GM19193 (cell line): Measurements from ENCODE around the gene SCN3A.

Experiments used
- POLR2A ChIP-seq: IDR thresholded peaks from 4 replicates; pipeline ENCODE4 v1.6.1; 2011; ENCODE audit not compliant: insufficient read depth, insufficient read length; ENCODE audit errors: extremely low read depth

The SCN3A gene

GRCh38 chr2:165147186-165148045 lies 56.4 kb downstream of the SCN3A start:
- TF ChIP-seq POLR2A = no peak

DNA sequence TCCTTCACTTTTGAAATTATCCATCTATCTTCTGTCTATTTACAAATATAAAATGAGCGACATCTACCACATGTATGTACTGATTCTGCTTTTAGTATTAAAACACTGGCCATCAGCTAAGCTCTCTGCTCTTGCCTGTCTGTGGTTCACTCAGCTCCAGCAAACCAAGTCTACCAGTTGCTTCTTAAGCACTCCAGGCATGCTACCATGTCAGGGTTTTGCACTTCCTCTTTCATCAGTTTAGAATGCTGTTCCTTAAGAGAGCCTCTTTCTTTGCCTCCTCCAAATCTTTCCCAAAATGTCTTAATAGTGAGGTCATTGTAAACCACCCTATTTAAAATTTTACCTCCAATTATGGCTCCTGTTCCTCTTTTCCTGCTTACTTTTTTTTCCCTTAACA lies 59.5 kb downstream of the SCN3A start:
- TF ChIP-seq POLR2A = no peak

DNA sequence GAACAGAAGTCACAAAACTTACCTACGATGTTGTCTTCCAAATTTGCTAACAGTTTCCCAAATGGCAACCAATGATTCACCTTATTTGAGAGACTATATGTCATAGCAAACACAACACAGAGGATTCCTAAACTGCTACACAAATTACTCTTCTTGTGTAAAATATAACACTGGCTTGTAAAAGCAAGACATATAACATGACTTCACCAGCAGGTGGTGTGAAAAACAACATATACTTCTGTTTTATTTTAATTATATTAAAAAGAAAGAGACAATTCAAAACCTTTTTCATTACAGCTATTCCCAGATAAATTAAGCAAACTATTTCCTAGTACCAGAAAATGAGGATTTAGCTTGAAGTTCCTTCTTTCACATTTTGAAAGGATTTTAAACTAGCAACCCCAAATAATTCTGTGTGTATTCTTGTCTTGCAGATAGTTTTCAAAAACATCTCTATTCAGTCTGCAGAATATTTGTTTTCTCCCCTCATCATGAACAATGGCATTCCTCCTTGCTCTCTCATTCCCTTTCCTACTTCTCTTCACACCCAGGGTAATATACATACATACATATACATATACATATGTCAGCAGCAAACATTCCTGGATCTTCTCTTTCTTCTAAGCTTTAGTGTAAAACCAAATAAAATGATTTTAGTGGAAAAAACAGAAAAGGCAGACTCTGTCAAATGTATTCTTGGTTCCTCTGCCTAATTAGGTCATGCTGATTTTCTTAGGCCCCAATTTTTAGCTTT lies 62.1 kb downstream of the SCN3A start:
- TF ChIP-seq POLR2A = no peak

- TF ChIP-seq POLR2A = no peak
Observed at GRCh38 chr2:165126244-165126643, 77.6 kb downstream of the SCN3A start.

- no peak for TF ChIP-seq POLR2A
Observed at GRCh38 chr2:165122521-165122920, 81.3 kb downstream of the SCN3A start.

DNA sequence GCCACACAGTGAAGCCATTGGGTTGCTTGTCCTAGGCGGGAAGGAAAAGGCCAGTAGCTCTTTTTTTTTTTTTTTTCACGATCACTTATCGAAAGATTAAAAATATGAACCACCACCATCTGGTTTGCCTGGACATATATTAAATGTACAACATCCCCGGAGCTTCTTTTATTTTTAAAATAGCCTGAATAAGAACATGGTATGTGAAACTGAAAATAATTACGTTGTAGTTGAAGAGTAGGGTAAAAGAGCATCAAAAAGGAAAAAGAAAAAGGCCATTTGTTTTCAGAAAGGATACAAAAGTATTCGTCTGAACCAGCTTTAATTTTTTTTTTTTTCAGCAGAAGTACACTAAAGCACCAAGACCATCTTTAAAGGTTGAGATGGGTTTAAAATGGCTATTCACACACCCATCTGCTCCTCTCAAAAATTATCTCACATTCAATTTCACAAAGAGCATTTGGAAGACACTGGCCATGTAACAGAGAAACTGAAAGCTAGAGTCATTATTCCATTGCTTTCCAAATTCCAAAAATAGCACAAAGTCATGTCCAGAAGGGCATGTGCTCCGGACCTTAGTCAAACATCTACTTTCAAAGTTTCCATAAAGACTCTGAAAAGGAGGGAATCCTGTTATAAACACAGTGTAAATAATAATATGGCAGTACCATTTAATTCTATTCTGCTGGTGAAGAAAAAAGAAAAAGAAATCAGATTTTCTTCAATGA lies 82.9 kb downstream of the SCN3A start:
- no peak for TF ChIP-seq POLR2A

GRCh38 chr2:165115258-165115657 lies 88.6 kb downstream of the SCN3A start:
- TF ChIP-seq POLR2A = no peak

- no peak for TF ChIP-seq POLR2A
Observed at GRCh38 chr2:165114346-165114939, 89.4 kb downstream of the SCN3A start.

DNA sequence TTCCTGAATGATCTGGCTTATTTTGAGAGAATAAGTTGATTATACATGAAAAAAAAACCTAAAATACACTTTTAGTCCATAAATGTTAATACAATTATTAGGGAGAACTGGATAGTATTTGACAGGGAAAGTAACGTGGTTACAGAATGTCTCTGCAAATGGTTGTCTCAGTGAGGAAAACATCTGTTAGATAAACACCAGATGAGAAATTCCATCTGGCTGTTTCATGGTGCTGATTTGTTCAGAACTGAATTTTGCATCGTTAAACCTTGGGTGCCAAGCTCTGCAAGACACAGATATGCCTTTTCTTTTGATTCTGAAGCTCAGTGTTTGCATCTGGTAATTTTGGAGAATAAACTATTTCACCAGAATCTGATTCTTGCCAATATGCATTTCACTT lies 90.4 kb downstream of the SCN3A start:
- TF ChIP-seq POLR2A = no peak

DNA sequence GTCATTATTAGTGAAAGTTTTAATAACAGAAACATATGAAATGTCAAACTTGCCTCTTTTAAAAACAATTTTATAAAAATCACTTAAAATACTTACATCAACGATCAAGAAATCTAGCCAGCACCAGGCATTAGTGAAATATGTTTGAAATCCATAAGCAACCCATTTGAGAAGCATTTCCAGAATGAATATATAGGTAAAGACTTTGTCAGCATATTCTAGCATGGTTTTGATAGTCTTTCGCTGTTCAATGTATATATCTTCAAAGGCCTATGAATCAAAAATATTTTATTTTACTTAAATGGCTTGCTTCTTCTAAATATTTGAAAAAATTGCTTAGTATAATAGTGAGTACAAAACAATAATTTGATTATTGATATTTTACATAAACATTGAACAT lies 91.1 kb downstream of the SCN3A start:
- no peak for TF ChIP-seq POLR2A

DNA sequence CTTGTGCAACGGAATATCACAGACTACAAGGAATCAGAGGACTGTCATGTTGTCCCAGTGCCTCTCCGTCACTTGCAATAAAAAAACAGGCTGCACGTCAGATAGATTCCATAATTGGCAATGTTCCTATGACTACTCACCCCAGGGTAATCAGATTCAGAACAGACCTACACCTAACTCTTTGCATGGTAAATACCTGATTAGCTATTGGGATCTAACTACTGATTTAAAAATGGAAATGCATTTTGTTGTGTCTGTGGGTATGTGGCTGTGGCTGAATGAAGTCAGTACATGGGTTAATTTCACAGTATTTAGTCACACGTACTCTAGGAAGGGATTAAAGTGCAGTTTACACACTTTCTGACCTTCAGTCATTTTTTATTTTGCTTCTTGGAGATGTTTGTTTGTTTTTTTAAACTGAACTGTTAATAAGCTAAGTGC lies 91.7 kb downstream of the SCN3A start:
- TF ChIP-seq POLR2A = no peak

DNA sequence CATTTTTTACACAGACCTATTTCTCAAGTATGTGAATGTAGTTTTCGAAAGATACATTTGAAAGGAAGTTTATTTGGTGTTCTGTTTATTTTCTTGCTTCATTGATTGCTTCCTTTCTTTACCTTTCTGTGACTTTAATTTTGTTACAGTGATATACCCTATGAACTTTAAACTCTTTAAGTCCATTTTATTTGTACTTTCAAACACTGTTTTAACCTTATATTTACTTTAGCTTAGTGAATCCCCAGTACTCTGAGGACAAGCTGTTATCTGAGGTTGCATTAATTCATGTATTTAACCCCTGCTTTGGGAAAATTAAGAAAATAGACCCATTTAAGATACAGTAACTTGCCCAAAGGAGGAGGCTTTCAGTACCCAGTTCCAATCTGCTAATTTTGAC lies 93.5 kb downstream of the SCN3A start:
- TF ChIP-seq POLR2A = no peak

DNA sequence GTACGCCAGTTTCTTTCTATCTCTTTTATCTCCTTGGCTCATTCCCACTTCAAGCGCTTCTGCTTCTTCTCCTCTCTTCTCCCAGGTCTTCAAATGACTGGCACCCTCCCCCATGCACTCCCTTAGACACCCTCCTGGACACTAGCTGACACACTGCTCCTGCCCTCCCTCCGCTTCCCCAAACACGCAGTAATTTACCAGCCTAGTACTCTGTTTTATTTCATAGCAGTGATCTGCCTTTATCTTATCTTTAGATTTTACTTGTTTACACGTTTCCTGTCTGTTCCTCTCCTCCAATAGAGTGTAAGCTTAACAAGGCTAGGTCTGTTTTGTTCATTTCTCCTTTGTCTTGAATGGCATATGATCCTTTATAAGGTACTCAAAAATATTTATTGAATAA lies 93.9 kb downstream of the SCN3A start:
- TF ChIP-seq POLR2A = no peak

DNA sequence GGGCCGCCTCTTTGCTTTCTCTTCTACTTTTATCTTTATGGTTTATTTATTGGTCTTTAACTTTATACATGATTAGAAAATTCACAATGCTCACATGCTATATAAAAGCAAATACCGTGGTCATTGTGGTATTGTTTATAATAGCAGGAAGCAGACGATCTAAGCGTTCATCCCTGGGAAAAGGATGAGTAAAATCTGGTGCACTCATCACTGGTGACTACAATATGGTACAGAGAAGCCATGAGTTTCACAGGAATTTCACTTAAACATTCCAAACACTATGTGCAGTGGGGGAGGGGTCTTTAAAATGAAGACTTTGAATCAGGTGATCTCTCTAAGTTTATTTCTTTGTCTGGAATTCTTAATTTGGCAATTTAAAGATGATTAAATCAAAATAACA lies 97.9 kb downstream of the SCN3A start:
- no peak for TF ChIP-seq POLR2A

- no peak for TF ChIP-seq POLR2A
Observed at GRCh38 chr2:165087933-165088901, 115.6 kb downstream of the SCN3A start.

- no peak for TF ChIP-seq POLR2A
Observed at GRCh38 chr2:165086337-165086736, 117.5 kb downstream of the SCN3A start.
